ENCODE results near the gene PITPNB. TPM values are rescaled to one million over a fixed set of nuclear protein-coding genes. Genes with fewer than 3 reads are reported as not detected.

PITPNB gene
- 51.3 TPM for total RNA-seq

DNA sequence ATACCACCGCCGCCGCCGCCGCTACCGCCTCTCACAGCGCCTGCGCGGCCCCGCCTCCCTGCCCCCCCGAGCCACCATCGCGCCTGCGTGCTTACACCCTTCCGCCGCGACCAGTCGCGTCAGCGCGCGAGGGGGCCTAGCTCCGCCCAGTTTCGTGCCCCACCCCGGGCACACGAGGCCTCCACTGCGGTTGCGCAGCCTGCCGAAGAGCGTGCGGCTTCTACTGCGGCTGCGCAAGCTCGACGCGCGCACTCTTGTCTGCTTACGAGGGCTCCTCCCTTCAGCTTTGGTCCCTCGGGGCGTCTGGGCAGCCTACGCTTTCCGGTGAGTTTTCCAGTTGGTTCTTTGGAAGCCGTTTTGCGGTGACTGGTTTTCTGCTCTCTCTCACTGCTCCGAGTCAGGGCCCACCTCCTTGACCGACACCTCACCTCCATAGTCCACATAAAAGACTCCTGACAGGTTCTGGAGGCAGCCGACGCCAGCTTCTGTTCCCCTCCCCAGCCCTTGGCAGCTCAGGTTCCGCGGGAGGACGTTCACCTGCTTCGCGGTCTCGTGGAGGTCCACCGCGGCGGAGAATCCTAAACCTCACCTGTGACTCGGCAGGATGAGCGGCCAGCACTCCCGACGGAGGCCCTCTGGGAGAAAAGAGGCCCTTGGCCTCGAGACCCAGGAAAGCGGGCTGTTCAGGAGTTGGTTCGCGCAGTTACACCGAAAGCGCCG is at the start of gene PITPNB:
Gene PITPNB (minus strand): TSS at position 35 of the 720 bp plus-strand sequence. CDS start 65 bp downstream, outside the sequence.
- TF ChIP-seq POLR2AphosphoS5 (IDR thresholded peaks at IDR 0.05; ENCODE audit: insufficient read depth in 1 of 2, low read depth in 1 of 2), result peak; percentile 95 to 96
- TF ChIP-seq, protein P1, sequence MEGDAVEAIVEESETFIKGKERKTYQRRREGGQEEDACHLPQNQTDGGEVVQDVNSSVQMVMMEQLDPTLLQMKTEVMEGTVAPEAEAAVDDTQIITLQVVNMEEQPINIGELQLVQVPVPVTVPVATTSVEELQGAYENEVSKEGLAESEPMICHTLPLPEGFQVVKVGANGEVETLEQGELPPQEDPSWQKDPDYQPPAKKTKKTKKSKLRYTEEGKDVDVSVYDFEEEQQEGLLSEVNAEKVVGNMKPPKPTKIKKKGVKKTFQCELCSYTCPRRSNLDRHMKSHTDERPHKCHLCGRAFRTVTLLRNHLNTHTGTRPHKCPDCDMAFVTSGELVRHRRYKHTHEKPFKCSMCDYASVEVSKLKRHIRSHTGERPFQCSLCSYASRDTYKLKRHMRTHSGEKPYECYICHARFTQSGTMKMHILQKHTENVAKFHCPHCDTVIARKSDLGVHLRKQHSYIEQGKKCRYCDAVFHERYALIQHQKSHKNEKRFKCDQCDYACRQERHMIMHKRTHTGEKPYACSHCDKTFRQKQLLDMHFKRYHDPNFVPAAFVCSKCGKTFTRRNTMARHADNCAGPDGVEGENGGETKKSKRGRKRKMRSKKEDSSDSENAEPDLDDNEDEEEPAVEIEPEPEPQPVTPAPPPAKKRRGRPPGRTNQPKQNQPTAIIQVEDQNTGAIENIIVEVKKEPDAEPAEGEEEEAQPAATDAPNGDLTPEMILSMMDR (IDR thresholded peaks at IDR 0.05), result no peak
- peak in 1 of 2 donors; percentile 42 for TF ChIP-seq POLR2A (IDR thresholded peaks at IDR 0.05)
- intact Hi-C loops (cut with DNase I), result loop anchor here (10.0 kb wide), 1 partner anchor 85 kb away; no protein-coding TSS in a partner anchor
- H3K27ac ChIP-seq, result peak within 1 kb of the TSS; percentile 96
- no peaks in the 10 kb centered on the region for H3K27me3 ChIP-seq
- H3K9me3 ChIP-seq, result no peaks in the 10 kb centered on the region
- peaks cover 55% of the 10 kb centered on the region for H3K4me1 ChIP-seq
- no peaks in the 10 kb centered on the region for H3K36me3 ChIP-seq
- peak in 1 of 2 donors; percentile 97 for DNase-seq (ENCODE audit: extremely low spot score in 2 of 2)
- peak within 1 kb of the TSS; percentile 89 to 98 for H3K4me3 ChIP-seq

DNA sequence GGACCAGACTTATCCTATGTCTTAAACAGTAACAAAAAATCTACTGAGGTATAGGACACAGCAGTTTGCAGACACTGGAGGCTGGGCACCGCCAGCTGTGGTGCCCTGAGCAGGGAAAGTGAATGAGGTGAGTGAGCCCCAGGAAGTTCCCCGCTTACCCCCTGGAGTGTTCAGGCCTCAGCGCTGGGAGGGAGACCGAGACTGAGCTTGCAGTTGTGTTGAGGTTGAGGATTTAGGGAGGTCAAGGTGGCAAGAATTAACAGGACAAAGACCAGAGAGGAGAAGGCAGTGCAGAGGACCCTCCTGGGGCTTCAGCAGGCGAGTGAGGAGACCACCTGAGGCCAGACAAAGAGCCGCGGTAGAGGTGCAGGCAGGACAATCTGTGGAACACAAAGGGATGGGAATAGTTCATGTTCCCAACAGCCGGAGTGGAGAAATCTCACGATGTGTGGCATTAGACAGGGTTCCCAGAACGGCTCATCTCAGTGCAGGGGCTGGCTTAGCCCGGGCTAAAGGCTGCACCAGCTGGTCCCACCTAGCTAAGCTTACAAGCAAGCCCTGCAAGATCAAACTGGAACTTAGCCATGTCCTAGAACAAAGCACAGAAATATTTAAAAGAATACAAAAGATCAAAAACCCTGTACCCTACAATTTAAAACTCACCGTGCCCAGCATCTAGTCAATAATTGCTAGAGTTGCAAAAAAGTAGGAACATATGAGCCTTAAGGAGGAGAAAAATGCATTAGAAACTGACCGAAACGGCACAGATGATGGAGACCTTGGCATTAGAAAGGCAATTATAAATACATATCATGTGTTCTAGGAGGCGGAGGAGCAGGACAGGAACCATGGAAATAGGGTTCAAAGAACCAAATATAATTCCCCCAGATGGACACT is 47.4 kb upstream of the PITPNB start:
- Histone ChIP-seq H3K27ac (no peak overlapping the region), H3K4me3 (no peak overlapping the region), H3K4me1 (peaks cover 16% of the 10 kb centered on the region), H3K36me3 (no peaks in the 10 kb centered on the region), H3K27me3 (no peaks in the 10 kb centered on the region), H3K9me3 (no peaks in the 10 kb centered on the region)
- TF ChIP-seq POLR2AphosphoS5 (IDR thresholded peaks at IDR 0.05; ENCODE audit: insufficient read depth in 1 of 2, low read depth in 1 of 2), result no peak
- TF ChIP-seq, protein P1 (IDR thresholded peaks at IDR 0.05), result no peak
- intact Hi-C loops (cut with DNase I), result no loop called here
- no peak for DNase-seq (ENCODE audit: extremely low spot score in 2 of 2)

DNA sequence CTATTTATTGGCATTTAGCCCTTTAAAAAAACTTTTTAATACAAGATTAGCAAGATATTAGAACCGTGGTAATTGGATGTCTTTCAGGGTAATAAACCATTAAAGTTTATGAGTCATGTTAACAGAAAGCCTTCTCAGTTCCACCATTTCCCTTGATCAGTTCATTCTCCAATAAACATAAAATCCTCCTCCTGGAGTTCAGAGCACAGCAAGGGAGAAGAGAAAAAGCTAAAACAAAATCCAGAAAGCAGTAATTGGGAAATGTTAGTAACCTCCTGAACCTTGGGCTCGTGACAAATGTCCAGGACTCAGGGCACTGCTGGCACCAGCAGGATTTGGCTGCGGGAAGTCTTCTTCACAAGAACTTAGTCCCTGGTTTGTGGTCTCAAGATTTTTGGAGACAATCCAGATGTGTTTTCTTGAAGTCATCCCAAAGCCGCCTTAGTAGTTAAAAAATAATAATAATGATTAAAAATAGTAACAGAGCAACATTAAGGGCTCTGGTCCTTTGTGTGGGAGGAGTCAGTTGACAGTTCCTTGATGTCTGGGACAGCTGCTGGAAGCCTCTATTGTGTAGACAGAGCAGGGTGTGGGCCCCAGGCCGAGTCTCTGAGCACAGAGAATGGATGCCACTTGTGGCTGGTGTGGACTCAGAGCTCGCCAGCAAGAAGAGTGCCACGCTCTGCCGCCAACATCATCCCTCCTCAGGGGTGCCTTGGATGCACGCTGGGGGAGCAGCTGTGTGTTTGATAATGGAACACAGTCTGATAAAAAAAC is 43.4 kb upstream of the PITPNB start:
- Histone ChIP-seq H3K27me3 (no peaks in the 10 kb centered on the region), H3K36me3 (no peaks in the 10 kb centered on the region), H3K27ac (peak overlapping the region; percentile 31), H3K4me3 (no peak overlapping the region), H3K9me3 (no peaks in the 10 kb centered on the region), H3K4me1 (peaks cover 16% of the 10 kb centered on the region)
- intact Hi-C loops (cut with DNase I), result no loop called here
- no peak for DNase-seq (ENCODE audit: extremely low spot score in 2 of 2)
- TF ChIP-seq POLR2AphosphoS5 (IDR thresholded peaks at IDR 0.05; ENCODE audit: insufficient read depth in 1 of 2, low read depth in 1 of 2) (no peak), POLR2A (IDR thresholded peaks at IDR 0.05) (no peak)
- TF ChIP-seq, protein P1 (IDR thresholded peaks at IDR 0.05), result no peak

DNA sequence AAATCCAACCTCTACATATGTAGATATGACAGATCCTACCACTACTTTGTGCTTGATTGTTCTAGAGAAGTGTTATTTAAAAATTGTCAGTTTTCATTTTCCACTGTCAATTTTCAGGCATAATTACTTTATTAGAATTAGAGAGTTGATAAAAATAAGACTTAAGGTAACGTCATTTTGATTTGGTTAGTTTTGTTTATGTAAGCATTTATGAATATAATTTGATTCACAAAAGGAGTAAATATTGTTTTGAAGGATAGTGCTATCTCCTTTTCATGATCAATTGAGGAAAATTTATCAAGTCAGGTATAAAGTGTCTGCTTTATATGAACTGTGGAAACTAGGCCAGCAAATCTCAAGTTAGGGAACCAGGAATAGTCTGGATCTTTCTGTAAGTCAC is 42.6 kb upstream of the PITPNB start:
- Histone ChIP-seq H3K27me3 (no peaks in the 10 kb centered on the region), H3K4me1 (peaks cover 16% of the 10 kb centered on the region), H3K36me3 (no peaks in the 10 kb centered on the region), H3K9me3 (no peaks in the 10 kb centered on the region), H3K4me3 (no peak overlapping the region), H3K27ac (no peak overlapping the region)
- intact Hi-C loops (cut with DNase I), result no loop called here
- DNase-seq (ENCODE audit: extremely low spot score in 2 of 2), result no peak
- TF ChIP-seq POLR2A (IDR thresholded peaks at IDR 0.05) (no peak), POLR2AphosphoS5 (IDR thresholded peaks at IDR 0.05; ENCODE audit: insufficient read depth in 1 of 2, low read depth in 1 of 2) (no peak)
- TF ChIP-seq, protein P1 (IDR thresholded peaks at IDR 0.05), result no peak
